IMR-90 (cell line): ENCODE data around the gene SUGCT. TPM values are rescaled to one million over a fixed set of nuclear protein-coding genes. Genes with fewer than 3 reads are reported as not detected.

Experiments
- ATAC-seq: fragments of 200-7000 bp; cut with Tn5 transposase; 2 replicates; pipeline ENCODE4 v1.9.1; 2020; ENCODE audit warnings: low read depth, mild to moderate bottlenecking, moderate library complexity
- BruUV-seq: library from RNA; stranded (reverse); fragments of 400-500 nt; replicated peaks from 2 replicates; lab custom pipeline; 2021; lab: Mats Ljungman, UMichigan
- CTCF ChIA-PET: fragments of 300-600 bp; formaldehyde crosslinking; extraction: SDS; loops from one replicate; lab custom pipeline; 2021; ENCODE audit warnings: antibody characterized with exemption; lab: Yijun Ruan, JAX
- POLR2A ChIA-PET: fragments of 300-600 bp; sonication (Branson Sonifier 250); formaldehyde crosslinking; loops from one replicate; lab custom pipeline; 2022; ENCODE audit warnings: antibody characterized with exemption; ENCODE audit not compliant: unreplicated experiment; lab: Charles Lee
- DNase-seq: peaks from one replicate; pipeline ENCODE4 v3.0.0; 2013
- H2AFZ ChIP-seq: replicated peaks from 2 replicates; pipeline ENCODE3; 2013; ENCODE audit warnings: low read length, mild to moderate bottlenecking; ENCODE audit not compliant: poor library complexity
- H2AK5ac ChIP-seq: 2 replicates; pipeline ENCODE4 v1.6.1; 2013; ENCODE audit warnings: low read depth, low read length, inconsistent platforms
- H2AK9ac ChIP-seq: replicated peaks from 2 replicates; pipeline ENCODE3; 2013; ENCODE audit warnings: mild to moderate bottlenecking, low read depth, low read length, moderate library complexity; ENCODE audit not compliant: poor library complexity
- H2BK120ac ChIP-seq: 2 replicates; pipeline ENCODE4 v1.6.1; 2013; ENCODE audit warnings: low read depth, low read length, inconsistent platforms
- H2BK15ac ChIP-seq: 3 replicates; pipeline ENCODE4 v1.6.1; 2013; ENCODE audit warnings: low read depth, low read length, inconsistent platforms
- H2BK20ac ChIP-seq: 2 replicates; pipeline ENCODE4 v1.6.1; 2013; ENCODE audit warnings: low read depth, mild to moderate bottlenecking, inconsistent platforms, low read length, moderate library complexity
- H2BK5ac ChIP-seq: 2 replicates; pipeline ENCODE4 v1.6.1; 2013; ENCODE audit warnings: mild to moderate bottlenecking, low read depth, low read length, inconsistent platforms; ENCODE audit not compliant: poor library complexity, severe bottlenecking
- H3K14ac ChIP-seq: replicated peaks from 2 replicates; pipeline ENCODE4 v1.6.1; 2013; ENCODE audit warnings: low read depth, low read length, inconsistent platforms
- H3K18ac ChIP-seq: 2 replicates; pipeline ENCODE4 v1.6.1; 2013; ENCODE audit warnings: low read depth, low read length, control low read depth
- H3K23ac ChIP-seq: 2 replicates; pipeline ENCODE4 v1.6.1; 2013; ENCODE audit warnings: low read depth, low read length, inconsistent platforms
- H3K27ac ChIP-seq: 2 replicates; pipeline ENCODE4 v1.5.1; 2013; ENCODE audit warnings: mild to moderate bottlenecking, control low read depth, low read length; ENCODE audit not compliant: insufficient read depth
- H3K27me3 ChIP-seq: 2 replicates; pipeline ENCODE4 v1.6.1; 2013; ENCODE audit warnings: low read length; ENCODE audit not compliant: control insufficient read depth, insufficient read depth
- H3K36me3 ChIP-seq: 2 replicates; pipeline ENCODE4 v1.6.1; 2013; ENCODE audit warnings: low read length, mixed read lengths; ENCODE audit not compliant: control insufficient read depth, insufficient read depth
- H3K4ac ChIP-seq: 2 replicates; pipeline ENCODE4 v1.6.1; 2013; ENCODE audit warnings: low read depth, low read length, inconsistent platforms
- H3K4me1 ChIP-seq: 2 replicates; pipeline ENCODE4 v1.6.1; 2013; ENCODE audit warnings: low read length, mixed read lengths; ENCODE audit not compliant: control insufficient read depth, insufficient read depth
- H3K4me2 ChIP-seq: 2 replicates; pipeline ENCODE4 v1.6.1; 2013; ENCODE audit warnings: low read depth, mild to moderate bottlenecking, control low read depth, low read length, moderate library complexity
- H3K4me3 ChIP-seq: 2 replicates; pipeline ENCODE4 v1.5.1; 2013; ENCODE audit warnings: low read depth, mild to moderate bottlenecking, control low read depth, low read length, moderate library complexity; ENCODE audit not compliant: insufficient read depth
- H3K56ac ChIP-seq: 2 replicates; pipeline ENCODE4 v1.6.1; 2013; ENCODE audit warnings: low read length, inconsistent platforms; ENCODE audit not compliant: insufficient read depth; ENCODE audit errors: extremely low read depth
- H3K79me1 ChIP-seq, 2 experiments: 2 replicates each; pipeline ENCODE4 v1.6.1; 2013; ENCODE audit warnings: low read length in 2 of 2, inconsistent platforms in 1 of 2, low read depth in 1 of 2
- H3K9ac ChIP-seq: 2 replicates; pipeline ENCODE4 v1.6.1; 2013; ENCODE audit warnings: low read depth, low read length, control low read depth
- H3K9me1 ChIP-seq: 2 replicates; pipeline ENCODE4 v1.6.1; 2013; ENCODE audit warnings: low read length, inconsistent platforms; ENCODE audit not compliant: insufficient read depth
- H3K9me3 ChIP-seq: 2 replicates; pipeline ENCODE4 v1.6.1; 2013; ENCODE audit warnings: low read length; ENCODE audit not compliant: control insufficient read depth, insufficient read depth
- H4K20me1 ChIP-seq: 2 replicates; pipeline ENCODE4 v1.6.1; 2013; ENCODE audit warnings: low read length, inconsistent platforms; ENCODE audit not compliant: insufficient read depth
- H4K5ac ChIP-seq: 2 replicates; pipeline ENCODE4 v1.6.1; 2013; ENCODE audit warnings: mild to moderate bottlenecking, low read depth, low read length, control low read depth
- H4K8ac ChIP-seq, 2 experiments: 2 replicates each; pipeline ENCODE4 v1.6.1; 2013; ENCODE audit warnings: low read depth in 2 of 2, low read length in 2 of 2, control low read depth in 1 of 2, inconsistent platforms in 1 of 2
- H4K91ac ChIP-seq: 2 replicates; pipeline ENCODE4 v1.6.1; 2013; ENCODE audit warnings: low read depth, low read length, inconsistent platforms; ENCODE audit not compliant: insufficient read depth
- BHLHE40 ChIP-seq: fragments of 150-350 bp; IDR thresholded peaks from 2 replicates; pipeline ENCODE4 v1.6.1; 2016; ENCODE audit warnings: mild to moderate bottlenecking, low read depth, low read length
- MAZ ChIP-seq: IDR thresholded peaks from 2 replicates; pipeline ENCODE4 v1.6.1; 2012; ENCODE audit warnings: low read depth, mild to moderate bottlenecking, low read length, improper control_type of control experiment, moderate library complexity, borderline replicate concordance
- WGBS, 2 experiments: methylation state at CpG; one replicate each; pipeline versions ENCODE4 v1.1.5 to v1.1.7; 2013; ENCODE audit warnings: missing lambda C conversion rate in 2 of 2; ENCODE audit not compliant: insufficient read length in 1 of 2; ENCODE audit errors: extremely low coverage in 2 of 2; 5-methylcytosine and 5-hydroxymethylcytosine counted together
- dilution Hi-C: fragments of 300-500 bp; cut with HindIII; formaldehyde crosslinking; loops from one replicate; pipeline ENCODE4 v1.14.3; 2018; ENCODE audit warnings: low sequenced_read_pairs; ENCODE audit not compliant: unreplicated experiment
- in situ Hi-C: fragments of 300-500 bp; cut with MboI; formaldehyde crosslinking; loops from 3 replicates; pipeline ENCODE4 v1.14.3; 2019; ENCODE audit warnings: low sequenced_read_pairs, inconsistent platforms, mixed read lengths
- intact Hi-C: fragments of 100-400 bp; cut with micrococcal nuclease; formaldehyde crosslinking; loops from 2 replicates; pipeline ENCODE4 v1.10.0; 2022
- polyA plus RNA-seq, 3 experiments: library from polyadenylated mRNA; depleted of rRNA; stranded (reverse); fragments of >200 nt; gene quantifications; 2 replicates each; pipeline ENCODE4 v1.2.3, GENCODE V29; 2012; ENCODE audit warnings: low replicate concordance in 1 of 3
- total RNA-seq: library from RNA; depleted of rRNA; stranded (reverse); fragments of >200 nt; gene quantifications from 2 replicates; pipeline ENCODE4 v1.2.3, GENCODE V29; 2012
- TF ChIP-seq, protein P1 (sequence below): fragments of 150-350 bp; IDR thresholded peaks from 2 replicates; pipeline ENCODE4 v1.6.1; 2017; ENCODE audit warnings: mild to moderate bottlenecking, antibody characterized with exemption, low read length, low read depth

Gene SUGCT
- total and polyA plus RNA-seq, 2 of the 4 experiments (the other 2 are of a cell fraction), result 5.9 to 8.3 TPM

DNA sequence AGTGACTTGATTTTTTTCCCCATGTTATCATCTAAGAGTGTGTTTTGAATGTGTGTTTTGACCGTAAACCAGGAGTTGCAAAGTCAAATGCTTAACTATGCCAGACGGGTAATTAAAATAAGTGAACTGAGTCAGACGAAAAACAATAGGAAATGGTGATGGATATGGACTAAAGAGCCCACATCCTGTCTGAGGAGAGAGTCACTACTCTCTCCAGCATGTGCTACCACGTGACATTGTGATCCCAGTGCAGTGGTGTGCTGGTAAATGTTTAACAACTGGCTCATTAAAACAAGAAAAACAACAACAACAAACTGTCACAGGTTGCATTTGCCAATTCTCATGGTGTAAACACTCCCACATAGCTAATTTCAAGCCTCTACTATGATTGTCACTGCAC lies 164.3 kb downstream of the SUGCT start:
- Histone ChIP-seq H3K27ac (no peak overlapping the region), H3K9ac (no peak overlapping the region), H3K4me3 (no peak overlapping the region), H4K20me1 (no peaks in the 10 kb centered on the region), H3K36me3 (no peaks in the 10 kb centered on the region), H3K9me1 (no peaks in the 10 kb centered on the region; the same call in 1 of the 2 replicates), H3K79me1 (no peaks in the 10 kb centered on the region), H3K4me1 (peaks cover 12% of the 10 kb centered on the region), H2BK20ac (peak overlapping the region; percentile 7; the same call in 1 of the 2 replicates), H2AFZ (no peak overlapping the region), H3K18ac (no peak overlapping the region), H3K4me2 (no peak overlapping the region; the same call in 1 of the 2 replicates), H3K23ac (no peak overlapping the region), H4K91ac (no peak overlapping the region), H3K27me3 (no peaks in the 10 kb centered on the region), H2AK9ac (no peak overlapping the region), H3K4ac (no peak overlapping the region), H3K56ac (no peak overlapping the region), H4K8ac (no peak overlapping the region), H2BK5ac (peak overlapping the region; percentile 82), H4K5ac (no peak overlapping the region), H3K9me3 (no peaks in the 10 kb centered on the region), H2BK15ac (no peak overlapping the region), H3K14ac (0 out of 2 replicates have a peak overlapping the region, but pooled peaks have one; percentile 24), H2BK120ac (peak overlapping the region; percentile 31; the same call in 1 of the 2 replicates), H2AK5ac (no peak overlapping the region)
- CTCF ChIA-PET, result no interaction called here
- POLR2A ChIA-PET, result no interaction called here
- WGBS, 2 experiments, result no CpG with 5 or more reads among the region's 4 CpGs
- ATAC-seq (no peak), DNase-seq (peak; percentile 74)
- dilution Hi-C loops, result no loop called here
- no TSS peak for BruUV-seq
- in situ Hi-C loops, result no loop called here
- TF ChIP-seq MAZ (no peak), BHLHE40 (0 out of 2 replicates have a peak, but pooled peaks have one; percentile 37)
- TF ChIP-seq, protein P1, sequence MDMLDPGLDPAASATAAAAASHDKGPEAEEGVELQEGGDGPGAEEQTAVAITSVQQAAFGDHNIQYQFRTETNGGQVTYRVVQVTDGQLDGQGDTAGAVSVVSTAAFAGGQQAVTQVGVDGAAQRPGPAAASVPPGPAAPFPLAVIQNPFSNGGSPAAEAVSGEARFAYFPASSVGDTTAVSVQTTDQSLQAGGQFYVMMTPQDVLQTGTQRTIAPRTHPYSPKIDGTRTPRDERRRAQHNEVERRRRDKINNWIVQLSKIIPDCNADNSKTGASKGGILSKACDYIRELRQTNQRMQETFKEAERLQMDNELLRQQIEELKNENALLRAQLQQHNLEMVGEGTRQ, result peak; percentile 77
- intact Hi-C loops, result no loop called here
